SK-N-SH (cell line): Measurements from ENCODE around the gene A1CF.
"Not testable (repeated sequence)": the region's sequence is repeated elsewhere in the genome, so short reads cannot be mapped to it uniquely, and the experiment has no call there.

Experiments used
- POLR2AphosphoS5 ChIP-seq: IDR thresholded peaks from 2 replicates; pipeline ENCODE4 v1.6.1; 2012; ENCODE audit warnings: low read depth, low read length
- TAF1 ChIP-seq: IDR thresholded peaks from 2 replicates; pipeline ENCODE4 v1.6.1; 2012; ENCODE audit warnings: low read depth, mild to moderate bottlenecking, low read length, moderate library complexity, borderline replicate concordance

GRCh38 chr10:50782017-50782416 is 103.4 kb downstream of the A1CF start:
- TF ChIP-seq POLR2AphosphoS5, TAF1: not testable (repeated sequence)
